SK-N-SH treated with all-trans-retinoic acid at 6 μM for 48 hours (cell line): Measurements from ENCODE around the gene GSN.

Experiments used
- ARNTL ChIP-seq: fragments of 450-650 bp; formaldehyde crosslinking; IDR thresholded peaks from 2 replicates; pipeline ENCODE4 v1.5.0; 2020; ENCODE audit warnings: low read depth, mild to moderate bottlenecking, moderate library complexity, borderline replicate concordance
- BACH2 ChIP-seq: fragments of 250-450 bp; sonication (Bioruptor Pico); IDR thresholded peaks from 2 replicates; pipeline ENCODE4 v1.9.0; 2021; ENCODE audit warnings: mild to moderate bottlenecking, borderline replicate concordance
- CREB5 ChIP-seq: fragments of 250-450 bp; sonication (Bioruptor Pico); IDR thresholded peaks from 2 replicates; pipeline ENCODE4 v1.5.1; 2020; ENCODE audit warnings: low read depth, mild to moderate bottlenecking, moderate library complexity
- ESRRG ChIP-seq: fragments of 250-450 bp; sonication (Bioruptor Pico); IDR thresholded peaks from 2 replicates; pipeline ENCODE4 v1.6.1; 2021; ENCODE audit warnings: mild to moderate bottlenecking
- GLIS3 ChIP-seq: fragments of 250-450 bp; sonication (Bioruptor Pico); IDR thresholded peaks from 2 replicates; pipeline ENCODE4 v1.5.0; 2020; ENCODE audit warnings: mild to moderate bottlenecking, moderate library complexity
- PATZ1 ChIP-seq: fragments of 250-450 bp; sonication (Bioruptor Pico); IDR thresholded peaks from 2 replicates; pipeline ENCODE4 v1.8.0; 2020; ENCODE audit warnings: mild to moderate bottlenecking, moderate library complexity, borderline replicate concordance
- POU6F1 ChIP-seq: fragments of 250-450 bp; sonication (Bioruptor Pico); IDR thresholded peaks from 2 replicates; pipeline ENCODE4 v1.8.0; 2021; ENCODE audit warnings: low read depth, mild to moderate bottlenecking, moderate library complexity, borderline replicate concordance
- RARB ChIP-seq: fragments of 250-450 bp; sonication (Bioruptor Pico); IDR thresholded peaks from 2 replicates; pipeline ENCODE4 v1.8.0; 2021; ENCODE audit warnings: mild to moderate bottlenecking, moderate library complexity
- ZFP3 ChIP-seq: fragments of 250-450 bp; sonication (Bioruptor Pico); IDR thresholded peaks from 2 replicates; pipeline ENCODE4 v1.5.0; 2020; ENCODE audit warnings: mild to moderate bottlenecking, moderate library complexity
- ZNF70 ChIP-seq: fragments of 450-650 bp; formaldehyde crosslinking; IDR thresholded peaks from 2 replicates; pipeline ENCODE4 v1.5.0; 2020; ENCODE audit warnings: mild to moderate bottlenecking, moderate library complexity
- ZNF8 ChIP-seq: fragments of 450-650 bp; formaldehyde crosslinking; IDR thresholded peaks from 2 replicates; pipeline ENCODE4 v1.5.0; 2020; ENCODE audit warnings: mild to moderate bottlenecking, moderate library complexity

GRCh38 chr9:121322737-121323448, 54.9 kb downstream of the GSN start:
- TF ChIP-seq BACH2 (CRISPR knock-in tag) (no peak), ZNF70 (CRISPR knock-in tag) (no peak), RARB (CRISPR knock-in tag) (no peak), ZNF8 (CRISPR knock-in tag) (no peak), POU6F1 (CRISPR knock-in tag) (no peak), ARNTL (CRISPR knock-in tag) (no peak), ZFP3 (no peak), GLIS3 (CRISPR knock-in tag) (no peak), ESRRG (CRISPR knock-in tag) (no peak), CREB5 (CRISPR knock-in tag) (no peak), PATZ1 (no peak)
